Activated CD4-positive, alpha-beta T cell treated with anti-CD3 and anti-CD28 coated beads, Interleukin-2, Interleukin-6, amounts not matched to agents 100 ng/mL and 50 ng/mL, durations not matched to agents 16 hours and 8 hours (primary cell): ENCODE measurements around the gene BMP8B.

ENCODE experiments used
- DNase-seq: peaks from one replicate; pipeline ENCODE4 v3.0.0-alpha.2; 2020

BMP8B gene

DNA sequence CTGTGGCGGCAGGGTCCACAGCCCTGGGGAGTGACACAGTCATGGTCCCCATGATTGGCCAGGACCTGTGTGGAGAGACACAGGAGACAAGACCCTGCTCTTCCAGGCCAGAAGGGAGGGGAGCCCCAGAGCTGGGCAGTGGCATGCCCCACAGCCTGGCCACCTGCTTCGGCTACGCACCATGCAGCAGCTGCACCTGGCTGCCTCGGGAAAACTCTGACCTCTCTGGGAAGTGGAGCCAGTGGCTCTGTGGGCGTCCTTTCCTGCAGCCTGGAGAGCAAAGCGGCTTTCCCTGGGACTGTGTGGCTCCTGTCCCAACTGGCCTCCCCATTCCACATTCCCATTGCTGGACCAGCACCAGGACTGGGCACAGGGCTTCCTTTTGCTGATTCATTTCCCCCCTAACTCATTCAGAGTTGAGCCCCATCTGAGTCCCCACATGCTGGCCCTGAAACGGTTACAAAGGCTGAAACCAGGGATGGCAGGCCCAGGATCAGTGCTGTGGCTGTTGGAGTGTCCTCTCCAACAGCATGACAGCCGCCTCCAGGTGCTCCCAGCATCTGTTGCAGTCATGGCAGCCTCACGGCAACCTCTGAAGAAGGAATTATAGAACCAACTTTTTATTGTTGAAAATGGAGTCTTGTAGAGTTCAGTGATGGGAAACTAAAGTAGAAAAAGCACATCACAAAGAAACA lies 32.6 kb downstream of the BMP8B start:
- no peak for DNase-seq

DNA sequence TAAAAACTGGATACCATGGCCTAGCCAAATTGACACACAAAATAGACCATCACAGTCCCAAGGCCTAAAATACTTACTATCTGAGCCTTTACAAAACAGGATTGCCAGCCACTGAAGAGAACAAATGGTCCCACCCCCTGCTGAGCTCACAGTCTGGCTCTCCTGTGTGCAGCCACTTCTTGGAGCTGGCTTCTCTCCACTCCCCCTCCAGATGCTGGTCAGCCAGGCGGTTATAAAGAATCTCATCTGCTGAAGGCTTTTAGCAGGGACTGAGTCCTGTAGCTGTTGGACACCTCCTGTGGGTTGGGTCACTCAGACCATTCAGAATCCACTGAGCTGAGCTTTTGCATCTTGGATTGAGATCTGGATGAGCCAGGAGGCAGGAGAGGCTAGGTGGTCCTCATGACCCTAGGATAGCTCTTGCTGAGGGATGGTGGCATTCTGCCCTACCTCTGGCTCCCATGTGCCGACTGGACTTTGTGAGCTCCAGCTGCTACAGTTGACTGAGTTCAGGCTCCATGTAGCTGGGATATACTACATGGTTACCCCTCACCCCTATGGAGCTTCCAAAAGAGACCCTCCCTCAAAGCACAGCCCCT lies 33.7 kb downstream of the BMP8B start:
- DNase-seq, result no peak

DNA sequence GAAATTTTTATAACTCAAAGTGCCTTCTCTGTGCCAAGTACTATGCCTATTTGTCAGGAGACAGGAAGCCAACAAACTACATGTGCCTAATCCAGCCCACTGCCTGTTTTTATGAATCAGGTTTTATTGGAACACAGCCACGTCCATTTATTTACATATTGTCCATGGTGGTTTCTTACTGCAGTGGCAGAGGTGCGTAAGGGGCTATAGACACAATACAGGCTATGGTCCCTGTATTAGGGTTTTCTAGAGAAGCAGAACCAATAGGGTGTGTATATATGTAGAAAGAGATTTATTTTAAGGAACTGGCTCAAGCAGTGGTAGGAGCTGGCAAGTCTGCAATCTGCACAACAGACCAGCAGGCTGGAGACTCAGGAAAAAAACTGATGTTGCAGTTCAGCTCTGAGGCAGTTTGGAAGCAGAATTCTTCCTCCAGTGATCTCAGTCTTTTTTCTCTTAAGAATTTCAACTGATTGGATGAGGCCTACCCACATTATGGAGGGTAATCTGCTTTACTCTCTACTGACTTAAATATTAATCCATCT lies 34.6 kb downstream of the BMP8B start:
- DNase-seq, result no peak

DNA sequence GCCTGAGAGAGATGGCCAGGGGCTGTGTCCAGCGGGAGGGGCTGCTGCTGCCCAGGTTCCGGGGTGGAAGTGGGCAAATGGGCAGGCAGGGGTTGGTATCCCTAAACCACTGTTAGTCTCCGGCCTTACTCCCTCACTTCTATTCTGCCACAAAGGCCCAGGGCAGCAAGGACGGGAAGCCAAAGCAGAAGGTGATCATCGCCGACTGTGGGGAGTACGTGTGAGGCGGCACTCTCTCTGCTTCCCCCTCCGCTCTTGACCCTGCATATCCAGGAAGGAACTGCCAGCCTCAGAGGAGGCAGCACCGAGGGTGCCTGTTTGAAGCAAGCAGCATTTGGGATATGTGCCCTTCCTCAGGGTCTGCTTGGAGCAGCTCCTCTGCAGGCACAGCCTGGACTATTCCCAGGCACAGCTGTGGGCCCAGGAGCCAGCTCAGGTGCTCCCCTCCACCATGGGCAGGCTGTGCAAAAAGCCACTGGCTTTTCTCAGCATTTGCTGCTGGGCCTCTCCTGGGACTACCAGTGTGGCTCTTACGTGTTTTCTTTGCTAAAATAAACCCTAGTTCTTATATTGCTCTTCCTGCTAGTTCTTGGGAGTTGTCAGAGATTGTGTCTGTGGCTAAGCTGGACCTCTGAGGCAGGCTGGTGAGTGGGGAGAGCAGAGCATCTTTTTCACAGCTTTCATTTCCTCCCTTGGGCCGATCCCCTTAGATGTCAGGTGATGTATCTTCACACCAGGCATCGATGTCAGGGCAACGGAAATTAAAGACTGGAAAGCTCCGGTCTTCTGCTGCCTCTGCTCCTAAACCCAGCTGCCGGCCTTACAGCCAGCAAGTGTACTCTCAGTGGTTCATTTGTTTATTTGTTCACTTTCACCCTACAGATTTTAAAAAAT lies 35.3 kb downstream of the BMP8B start:
- no peak for DNase-seq

DNA sequence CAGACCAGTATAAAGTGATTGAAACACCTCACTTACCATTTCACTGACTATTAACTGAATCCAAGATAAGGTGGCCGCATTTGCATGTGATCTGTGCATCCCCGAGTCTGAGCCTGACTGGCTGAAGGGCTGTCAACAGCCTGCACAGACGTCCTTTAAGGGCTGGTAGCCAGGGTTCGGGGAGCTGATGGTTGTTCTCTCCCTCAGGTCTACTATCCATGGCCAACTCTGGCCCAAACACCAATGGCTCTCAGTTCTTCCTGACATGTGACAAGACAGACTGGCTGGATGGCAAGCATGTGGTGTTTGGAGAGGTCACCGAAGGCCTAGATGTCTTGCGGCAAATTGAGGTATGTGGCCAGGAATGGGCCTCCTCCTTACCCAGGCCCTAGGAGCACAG lies 36.0 kb downstream of the BMP8B start:
- no peak for DNase-seq

DNA sequence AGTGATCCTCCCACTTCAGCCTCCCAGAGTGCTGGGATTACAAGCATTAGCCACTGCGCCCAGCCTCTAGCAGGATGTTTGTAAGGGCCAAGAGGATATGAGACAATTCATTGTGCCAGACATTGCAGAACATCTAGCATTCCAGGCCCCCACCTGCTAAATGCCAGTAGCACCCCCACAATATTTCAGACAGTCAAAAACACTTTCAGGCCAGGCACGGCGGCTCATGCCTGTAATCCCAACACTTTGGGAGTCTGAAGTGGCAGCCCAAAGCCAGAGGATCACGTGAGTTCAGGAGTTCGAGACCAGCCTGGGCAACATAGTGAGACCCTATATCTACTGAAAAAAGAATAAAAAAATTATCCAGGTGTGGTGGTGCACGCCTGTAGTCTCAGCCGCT lies 37.1 kb downstream of the BMP8B start:
- DNase-seq, result no peak

DNA sequence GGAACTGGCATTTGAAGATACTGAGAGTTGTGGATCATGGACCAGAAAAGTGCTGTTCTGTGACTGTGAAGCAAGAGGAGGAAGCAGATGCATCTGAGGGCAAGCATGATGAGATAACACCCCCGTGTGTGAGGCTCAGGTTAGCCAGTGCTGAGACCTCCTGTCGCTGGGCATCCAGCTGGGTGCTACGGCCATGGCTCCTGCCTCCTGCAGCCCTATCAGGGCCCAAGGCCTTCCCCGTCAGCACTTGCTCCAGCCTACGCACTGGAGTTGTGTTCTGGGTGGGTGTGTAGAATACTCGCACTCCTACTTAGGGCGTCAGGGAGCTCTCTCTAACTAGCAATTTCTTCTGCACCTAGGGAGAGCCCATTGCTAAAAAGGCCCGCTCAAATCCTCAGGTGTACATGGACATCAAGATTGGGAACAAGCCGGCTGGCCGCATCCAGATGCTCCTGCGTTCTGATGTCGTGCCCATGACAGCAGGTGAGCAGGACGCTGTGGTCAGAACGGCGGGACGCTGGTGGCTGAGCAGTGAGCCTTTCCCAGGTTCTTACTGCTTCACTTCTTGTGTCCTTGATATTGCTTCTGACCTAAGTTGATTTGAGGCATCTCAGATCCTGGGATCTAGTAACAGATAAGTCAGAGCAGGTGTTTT lies 43.5 kb downstream of the BMP8B start:
- DNase-seq, result no peak

DNA sequence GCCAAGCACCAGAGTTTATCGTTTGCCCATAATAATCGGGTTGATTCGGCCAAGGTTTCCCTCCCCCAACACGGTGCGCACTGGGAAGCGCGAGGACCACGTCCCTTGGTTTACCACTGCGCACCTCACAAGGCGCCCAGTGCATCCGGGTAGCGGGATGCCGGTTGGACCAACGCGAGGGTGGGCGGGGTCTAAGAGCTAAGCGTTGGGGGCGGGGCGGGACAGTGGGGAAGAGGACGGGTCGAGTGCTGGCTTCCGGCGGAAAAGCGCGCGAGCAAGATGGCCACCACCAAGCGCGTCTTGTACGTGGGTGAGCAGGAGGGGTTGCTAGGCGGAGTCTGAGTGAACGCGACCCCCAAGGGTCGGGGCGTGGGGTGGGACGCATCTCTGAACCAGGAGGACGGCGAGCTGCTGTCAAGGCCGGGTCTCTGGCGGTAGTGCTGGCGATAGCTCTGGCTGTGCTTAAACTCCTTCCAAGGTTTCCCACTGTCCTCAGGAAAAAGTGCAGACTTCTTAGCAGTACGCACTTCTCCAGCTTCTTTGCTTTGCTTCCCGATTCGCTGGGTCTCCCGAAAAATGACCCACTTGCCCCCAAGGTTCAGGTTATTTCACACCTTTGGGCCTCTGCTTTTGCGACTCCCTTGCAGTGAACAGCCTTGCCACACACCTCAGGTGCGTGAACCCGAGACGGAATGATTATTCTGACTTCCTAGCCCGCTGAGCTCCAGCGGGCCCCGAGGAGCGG lies 49.9 kb downstream of the BMP8B start, which contains the start of gene PPIE:
Gene PPIE, plus strand, starts transcription at position 261 of the 745 bp plus-strand sequence. Its CDS starts 19 bp downstream, at position 280.
- peak; percentile 98 for DNase-seq

DNA sequence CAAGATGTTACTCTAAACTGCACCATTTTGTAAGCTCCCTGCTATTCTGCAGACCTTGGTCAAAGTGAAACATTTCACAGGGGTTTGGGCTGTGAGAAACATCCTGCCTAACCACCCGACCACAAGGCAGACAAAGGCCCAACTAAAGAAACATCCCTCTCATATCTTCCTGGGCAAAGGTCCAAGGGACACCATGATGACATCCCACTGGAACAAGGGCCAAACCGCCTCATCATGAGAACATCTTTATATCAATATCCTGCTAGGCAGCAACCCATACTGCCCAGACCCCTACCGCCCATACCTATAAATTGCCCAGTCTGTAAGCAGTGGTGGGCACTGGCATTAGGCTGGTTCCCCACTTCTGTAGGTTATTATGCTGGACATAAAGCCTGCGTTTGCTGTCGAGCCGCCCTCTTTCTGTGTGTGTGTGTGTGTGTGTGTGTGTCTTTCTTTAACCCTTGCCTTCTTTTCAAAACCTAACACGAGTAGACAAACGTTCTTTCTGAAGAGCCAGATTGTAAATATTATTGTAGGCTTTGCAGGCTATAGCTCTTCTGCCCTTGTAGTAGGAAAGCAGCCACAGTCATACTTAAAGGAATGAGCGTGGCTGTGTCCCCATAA lies 51.0 kb downstream of the BMP8B start:
- DNase-seq, result peak; percentile 53

DNA sequence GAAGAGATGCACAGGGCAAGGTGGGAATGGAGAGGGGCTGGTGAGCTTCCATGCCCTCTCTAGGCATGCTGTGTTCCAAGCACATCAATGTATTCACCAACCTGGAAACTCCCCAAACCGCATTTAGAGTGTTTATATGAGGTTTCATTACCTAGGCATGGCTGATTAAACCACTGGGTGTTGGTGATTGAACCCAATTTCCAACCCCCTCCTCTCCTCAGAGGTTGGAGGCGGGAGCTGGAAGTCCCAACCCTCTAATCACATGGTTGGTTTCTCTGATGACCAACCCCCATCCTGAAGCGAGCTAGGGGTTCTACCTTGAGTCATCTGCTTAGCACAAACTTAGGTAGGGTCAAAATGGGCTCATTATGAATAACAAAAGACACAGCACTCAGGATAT lies 52.9 kb downstream of the BMP8B start:
- no peak for DNase-seq

DNA sequence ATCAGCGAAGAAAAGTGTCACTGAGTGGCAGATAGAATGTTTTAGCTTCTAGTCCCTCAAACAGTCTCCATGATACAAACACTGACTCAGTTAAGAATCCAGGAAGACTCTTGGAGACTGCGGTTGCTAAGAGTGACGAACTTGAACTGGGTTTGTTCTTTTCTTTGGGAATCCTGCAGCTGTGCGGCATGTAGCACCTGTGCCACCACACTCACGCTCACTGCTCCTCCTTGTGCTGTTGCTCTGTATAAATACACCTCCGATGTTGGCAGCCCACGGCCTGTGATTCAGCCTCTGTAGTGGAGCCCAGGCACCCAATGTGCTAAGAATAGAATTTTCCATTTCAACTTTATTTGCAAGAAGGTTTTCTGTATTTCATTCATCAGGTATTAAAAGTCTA lies 55.5 kb downstream of the BMP8B start:
- no peak for DNase-seq

DNA sequence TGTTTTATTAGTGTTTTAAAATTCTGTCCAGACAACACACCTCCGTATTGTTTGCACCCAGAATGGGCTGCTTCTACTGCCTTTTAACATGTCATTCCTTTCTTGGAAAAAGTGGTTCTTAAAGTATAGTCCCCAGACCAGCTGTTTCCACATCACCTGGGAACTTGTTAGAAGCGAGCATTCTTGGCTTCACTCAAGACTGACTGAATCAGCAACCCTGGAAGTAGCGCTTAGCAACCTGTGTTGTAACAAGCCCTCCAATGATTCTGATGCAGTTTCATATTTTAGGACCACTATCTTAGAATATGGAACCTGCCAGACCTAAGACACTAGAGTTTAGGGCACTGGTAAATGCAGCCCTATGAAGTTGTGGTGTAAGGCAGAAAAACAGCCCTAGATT lies 55.9 kb downstream of the BMP8B start:
- no peak for DNase-seq

DNA sequence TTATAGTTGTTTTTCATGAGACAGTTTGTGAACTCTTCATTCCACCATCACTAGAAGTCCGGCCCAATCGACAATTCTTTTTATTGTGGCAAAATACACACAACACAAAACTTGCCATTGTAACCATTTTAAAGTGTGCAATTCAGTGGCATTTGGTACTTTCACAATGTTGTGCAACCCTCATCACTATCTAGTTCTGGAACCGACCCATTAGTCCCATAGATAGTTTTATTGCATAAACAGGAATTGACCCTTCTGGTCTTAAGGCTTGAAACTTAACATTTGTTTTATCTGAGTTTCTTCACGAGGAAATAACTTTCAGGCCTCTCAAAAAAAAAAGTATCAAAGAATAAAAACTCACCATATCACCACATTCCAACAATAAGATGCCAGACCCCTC lies 58.8 kb downstream of the BMP8B start:
- no peak for DNase-seq

DNA sequence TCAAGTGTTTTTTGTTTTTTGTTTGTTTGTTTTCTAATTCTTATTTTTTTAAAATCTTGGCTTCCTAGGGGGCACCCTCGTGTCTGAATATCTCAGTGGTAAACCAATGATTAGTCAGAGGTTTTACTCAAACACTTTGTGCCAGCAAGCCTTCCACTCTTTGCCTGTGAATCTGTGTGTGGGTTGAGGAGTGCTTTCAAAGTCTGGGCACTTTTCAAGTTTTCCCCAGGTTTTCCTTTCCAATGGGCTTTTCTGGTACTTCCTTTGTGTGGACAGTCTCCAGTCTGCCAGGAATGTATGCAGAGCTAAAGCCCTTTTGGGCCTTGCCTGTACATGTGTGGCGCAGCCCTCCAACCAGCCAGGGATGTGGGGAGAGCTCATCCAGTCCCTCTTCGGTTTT lies 59.6 kb downstream of the BMP8B start:
- no peak for DNase-seq

DNA sequence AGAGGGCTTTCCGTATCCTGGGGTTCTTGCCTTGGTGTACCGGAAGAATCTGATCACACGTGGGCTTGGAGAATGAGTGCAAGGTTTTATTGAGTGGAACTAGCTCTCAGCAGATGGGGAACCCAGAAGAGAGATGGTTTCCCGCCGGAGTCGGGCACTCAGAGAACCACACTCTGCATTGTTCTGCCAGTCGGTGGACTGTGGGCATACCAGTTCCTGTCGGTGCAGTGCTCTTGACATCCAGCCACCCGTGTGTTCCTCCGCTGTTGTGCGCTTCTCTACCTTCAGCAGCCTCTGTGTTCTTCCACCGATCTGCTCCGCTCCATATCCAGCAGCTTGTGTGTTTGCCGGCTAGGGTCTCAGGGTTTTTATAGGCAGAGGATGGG lies 60.7 kb downstream of the BMP8B start:
- DNase-seq, result no peak

DNA sequence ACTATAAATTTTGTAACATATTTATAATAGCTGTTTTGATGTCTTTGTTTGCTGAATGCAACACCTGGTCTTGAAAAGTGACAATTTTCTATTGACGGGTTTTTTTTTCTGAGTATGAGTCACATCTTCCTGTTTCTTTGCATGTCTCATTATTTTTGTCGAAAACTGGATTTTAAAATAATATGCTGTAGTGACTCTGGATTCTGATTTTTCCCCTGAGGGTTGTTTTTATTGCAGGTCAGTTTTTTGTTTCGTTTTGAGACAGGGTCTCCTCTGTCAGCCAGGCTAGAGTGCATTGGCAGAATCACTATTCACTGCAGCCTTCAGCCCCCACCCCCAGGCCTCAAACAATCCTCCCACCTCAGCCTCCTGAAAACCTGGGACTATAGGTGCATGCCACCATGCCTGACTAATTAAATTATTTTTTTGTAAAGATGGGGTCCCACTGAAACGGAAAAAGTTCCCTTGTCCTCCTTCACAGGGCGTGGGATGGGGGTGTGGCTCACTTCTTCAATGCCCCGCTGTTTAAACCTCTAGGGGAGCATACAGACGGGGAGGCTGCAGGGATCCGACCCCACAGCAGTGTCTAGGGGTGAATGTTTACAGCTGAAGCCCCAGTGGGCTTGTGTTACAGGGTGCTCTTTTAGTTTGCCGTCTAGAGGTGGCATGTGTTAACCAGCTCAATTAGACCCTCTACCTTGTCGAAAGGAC lies 61.3 kb downstream of the BMP8B start:
- DNase-seq, result peak; percentile 44

DNA sequence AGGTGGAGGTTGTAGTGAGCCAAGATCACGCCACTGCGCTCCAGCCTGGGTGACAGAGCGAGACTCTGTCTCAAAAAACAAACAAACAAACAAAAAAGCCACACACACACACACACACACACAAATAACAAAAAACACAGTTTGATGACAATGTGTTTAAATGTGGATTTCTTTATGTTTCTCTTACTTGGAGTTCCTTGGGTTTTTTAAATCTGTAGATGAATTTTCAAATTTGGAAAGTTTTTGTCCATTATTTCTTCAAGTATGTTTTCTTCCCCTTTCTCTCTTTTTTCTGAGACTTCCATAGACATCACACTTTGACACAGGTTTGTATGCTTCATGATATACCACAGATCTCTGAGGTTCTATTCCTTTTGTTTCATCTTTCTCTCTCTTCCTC lies 62.1 kb downstream of the BMP8B start:
- DNase-seq, result no peak

DNA sequence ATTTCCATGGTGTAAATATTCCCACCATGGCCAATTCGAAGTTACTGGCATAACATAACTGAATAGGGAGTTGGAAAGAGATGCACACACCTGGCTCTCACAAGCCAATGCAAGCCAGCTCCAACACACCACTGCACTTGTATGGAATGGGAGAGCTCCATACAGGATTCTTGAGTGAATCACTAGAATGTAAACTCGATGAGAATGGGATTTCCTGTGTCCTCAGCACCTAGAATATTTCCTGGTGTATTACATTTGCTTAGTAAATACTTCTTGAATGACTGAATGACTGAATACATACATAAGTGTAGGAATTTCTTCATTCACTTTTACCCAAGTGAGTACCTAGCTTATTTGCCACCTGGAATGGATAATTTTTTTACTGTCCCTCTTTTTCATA lies 66.2 kb downstream of the BMP8B start:
- no peak for DNase-seq

DNA sequence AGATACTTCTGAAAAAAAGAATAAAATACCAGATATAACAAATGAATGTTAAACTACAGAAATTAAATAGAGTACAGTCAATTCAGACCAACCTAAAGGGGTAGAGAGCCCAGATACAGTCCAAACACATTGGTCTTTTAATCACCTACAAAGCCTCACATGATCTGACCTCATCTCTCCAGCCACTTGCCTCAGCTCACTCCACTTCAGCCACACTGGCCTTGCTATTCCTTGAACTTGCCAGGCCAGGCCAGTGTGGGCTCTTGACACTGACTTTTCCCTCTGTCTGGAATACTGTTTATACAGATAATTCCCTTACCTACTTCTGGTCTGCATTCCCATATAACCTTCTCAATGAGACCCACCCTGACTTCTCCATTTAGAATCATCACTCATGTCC lies 67.0 kb downstream of the BMP8B start:
- DNase-seq, result no peak

DNA sequence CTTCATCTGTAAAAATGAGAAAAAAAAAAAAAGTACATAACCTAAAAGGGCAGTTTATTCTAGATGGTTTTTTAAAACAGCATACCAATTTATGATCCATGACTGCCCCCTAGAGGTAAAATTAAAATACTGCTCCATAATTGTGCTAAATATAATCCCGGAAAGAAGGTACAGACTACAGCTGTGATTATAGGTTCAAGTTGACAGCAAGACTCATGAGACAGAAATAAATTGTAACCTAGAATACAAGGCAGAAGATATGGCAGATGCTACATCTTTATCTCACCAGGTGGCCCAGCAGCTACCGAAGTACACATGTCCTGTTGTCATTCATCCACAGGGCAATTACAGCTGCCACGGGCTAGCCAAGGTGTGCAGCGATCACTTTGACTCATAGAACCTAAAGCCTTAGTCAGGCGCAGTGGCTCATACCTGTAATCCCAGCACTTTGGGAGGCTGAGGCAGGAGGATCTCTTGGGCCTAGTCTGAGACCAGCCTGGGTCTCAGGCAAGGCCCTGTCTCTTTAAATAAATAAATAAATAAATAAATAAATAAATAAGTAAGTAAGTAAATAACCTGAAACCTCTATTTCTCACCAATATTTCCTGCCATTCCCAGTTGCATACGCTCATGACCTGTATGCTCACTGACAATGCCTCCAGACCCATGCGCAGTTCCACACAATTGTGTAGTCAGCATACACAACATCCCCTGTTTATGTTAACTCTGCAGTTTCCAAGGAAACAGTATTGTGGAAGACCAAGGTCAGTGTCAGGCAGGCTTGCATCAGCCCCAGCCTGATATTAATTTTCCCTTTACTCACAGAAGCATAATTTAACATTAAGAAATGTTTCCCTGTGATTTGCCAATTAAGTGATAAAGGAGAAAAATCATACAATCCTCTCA lies 68.3 kb downstream of the BMP8B start:
- peak; percentile 71 for DNase-seq
